Left colon (tissue), 2 donors: Measurements from ENCODE around the gene UGT1A3. TPM values are rescaled to one million over a fixed set of nuclear protein-coding genes. Genes with fewer than 3 reads are reported as not detected.
"Not testable (repeated sequence)": the region's sequence is repeated elsewhere in the genome, so short reads cannot be mapped to it uniquely, and the experiment has no call there.

Experiments
- ATAC-seq: fragments of 200-7000 bp; cut with Tn5 transposase; one replicate; pipeline ENCODE4 v1.9.1; 2020; ENCODE audit warnings: mild to moderate bottlenecking, moderate library complexity
- DNase-seq, 2 donors: peaks; one replicate each; pipeline ENCODE4 v3.0.0-alpha.2; 2020
- intact Hi-C, 2 donors: fragments of 100-400 bp; cut with DNase I in 1 of 2; cut with micrococcal nuclease in 1 of 2; formaldehyde crosslinking; loops; one replicate each; pipeline versions ENCODE4 v1.11.2 to v1.14.0; 2022; cut with DNase I, micrococcal nuclease
- long read RNA-seq: library from polyadenylated mRNA; unstranded; transcript quantifications from one replicate; pipeline ENCODE4 v2.0.0, GENCODE V29; 2021
- total RNA-seq, 2 donors: library from RNA; stranded (reverse); fragmentation: NEBNext Ultra II Directional; extraction: Animal tissue kit (Norgen Biotek cat#: 25700); gene quantifications; one replicate each; pipeline ENCODE4 v1.2.1, GENCODE V29; 2021
- donor health status: DM: no; HTN: no; CAD: no.
- donor health status: DM: yes; HTN: yes; CAD: no.

The UGT1A3 gene
- 1 to 10 TPM; 2.0 to 3.0 TPM for total RNA-seq
- long read RNA-seq, result 0 reads

- DNase-seq (no peak), ATAC-seq (peak; percentile 38)
- intact Hi-C loops, result no loop called here
Observed at GRCh38 chr2:233728723-233729301, at the start of gene UGT1A3. Gene UGT1A3 (plus strand): TSS chr2:233729042. CDS start chr2:233729127, 85 bp downstream.

- peak; percentile 36 for ATAC-seq
- intact Hi-C loops, result no loop called here
- DNase-seq, result no peak
Observed at GRCh38 chr2:233679196-233679595, 49.6 kb upstream of the UGT1A3 start.

- intact Hi-C loops, result no loop called here
- DNase-seq (no peak), ATAC-seq (no peak)
Observed at GRCh38 chr2:233680361-233681045, 48.3 kb upstream of the UGT1A3 start.

GRCh38 chr2:233681521-233682099 lies 47.2 kb upstream of the UGT1A3 start, which contains the start of gene UGT1A7:
Gene UGT1A7 (plus strand): TSS chr2:233681901. CDS start chr2:233681938, 37 bp downstream.
- DNase-seq, result no peak
- intact Hi-C loops, result no loop called here
- no peak for ATAC-seq

GRCh38 chr2:233684640-233685039 lies 44.2 kb upstream of the UGT1A3 start:
- DNase-seq (no peak), ATAC-seq (peak; percentile 90)
- intact Hi-C loops, result no loop called here

GRCh38 chr2:233686928-233687327 lies 41.9 kb upstream of the UGT1A3 start:
- intact Hi-C loops, result no loop called here
- DNase-seq (no peak), ATAC-seq (no peak)

GRCh38 chr2:233688341-233688740 lies 40.5 kb upstream of the UGT1A3 start:
- intact Hi-C loops, result no loop called here
- no peak for ATAC-seq

GRCh38 chr2:233689031-233689430 lies 39.8 kb upstream of the UGT1A3 start:
- intact Hi-C loops, result no loop called here

More at GRCh38 chr2:233688341-233688740, 40.5 kb upstream of the UGT1A3 start:
- no peak for DNase-seq

GRCh38 chr2:233689501-233689900 lies 39.3 kb upstream of the UGT1A3 start:
- intact Hi-C loops, result no loop called here
- ATAC-seq (no peak), DNase-seq (no peak)

More at GRCh38 chr2:233689031-233689430, 39.8 kb upstream of the UGT1A3 start:
- DNase-seq (no peak), ATAC-seq (peak; percentile 32)

GRCh38 chr2:233690444-233690843 lies 38.4 kb upstream of the UGT1A3 start:
- no peak for ATAC-seq
- no peak for DNase-seq
- intact Hi-C loops, result no loop called here

- ATAC-seq (peak; percentile 68), DNase-seq (peak; percentile 36 to 79)
- intact Hi-C loops, result no loop called here
Observed at GRCh38 chr2:233691443-233692433, 37.1 kb upstream of the UGT1A3 start.

GRCh38 chr2:233692648-233693047 lies 36.2 kb upstream of the UGT1A3 start, which contains the start of gene UGT1A6:
Gene UGT1A6 (plus strand): TSS chr2:233692890. CDS start chr2:233693005, 115 bp downstream.
- ATAC-seq, result peak; percentile 60
- intact Hi-C loops, result no loop called here
- DNase-seq, result no peak

- no peak for ATAC-seq
- intact Hi-C loops, result no loop called here
Observed at GRCh38 chr2:233693963-233694362, 34.9 kb upstream of the UGT1A3 start.

GRCh38 chr2:233698740-233699139 lies 30.1 kb upstream of the UGT1A3 start:
- ATAC-seq (no peak), DNase-seq (no peak)
- intact Hi-C loops, result no loop called here

More at GRCh38 chr2:233693963-233694362, 34.9 kb upstream of the UGT1A3 start:
- no peak for DNase-seq

- DNase-seq, result no peak
- intact Hi-C loops, result no loop called here
- no peak for ATAC-seq
Observed at GRCh38 chr2:233699424-233700027, 29.3 kb upstream of the UGT1A3 start.

GRCh38 chr2:233700028-233700635 lies 28.7 kb upstream of the UGT1A3 start:
- intact Hi-C loops, result no loop called here
- DNase-seq (no peak), ATAC-seq (peak; percentile 90)

GRCh38 chr2:233700842-233701241 lies 28.0 kb upstream of the UGT1A3 start:
- DNase-seq, ATAC-seq, intact Hi-C loops: not testable (repeated sequence)

- DNase-seq (no peak), ATAC-seq (no peak)
- intact Hi-C loops, result no loop called here
Observed at GRCh38 chr2:233702238-233702637, 26.6 kb upstream of the UGT1A3 start.
